Measurements from ENCODE around the gene KAT2A.

Gene KAT2A

DNA sequence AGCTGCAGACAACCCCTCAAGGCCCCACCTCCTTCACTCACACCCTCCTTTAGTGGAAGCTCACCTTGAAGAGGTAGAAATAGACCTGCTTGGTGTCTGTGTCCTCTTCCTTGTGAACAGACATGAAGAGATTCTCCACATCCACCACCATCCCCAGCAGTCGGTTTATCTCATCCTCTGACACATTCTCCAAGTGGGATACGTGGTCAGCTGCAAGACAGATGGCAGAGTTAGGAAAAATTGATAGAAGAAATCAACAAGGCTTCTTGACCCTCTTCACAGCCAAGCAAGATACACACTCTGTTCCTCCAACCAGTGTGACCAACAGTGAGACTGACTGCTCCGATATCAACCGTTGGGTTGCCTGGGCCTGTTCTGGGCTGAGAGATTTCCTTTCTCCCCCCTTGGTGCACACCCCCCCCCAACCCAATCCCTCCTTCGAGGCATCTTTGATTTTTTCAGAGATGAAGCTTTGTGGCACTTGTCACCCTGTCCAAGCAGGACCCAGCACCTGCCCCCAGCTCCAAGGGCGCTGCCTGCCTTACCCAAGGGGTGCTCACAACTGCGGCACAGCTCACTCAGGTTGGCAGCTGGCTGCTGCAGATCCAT is 902 bp downstream of the KAT2A start (continued):
- no peak for TF ChIP-seq TSHZ2 (CRISPR knock-in tag; IDR thresholded peaks at IDR 0.05)
- no peak for TF ChIP-seq PATZ1 (CRISPR knock-in tag; IDR thresholded peaks at IDR 0.05; ENCODE audit: borderline replicate concordance)
- no peak for TF ChIP-seq ARNTL (CRISPR knock-in tag; IDR thresholded peaks at IDR 0.05; ENCODE audit: borderline replicate concordance, low read depth)

GRCh38 chr17:42119301-42119700 is 1.9 kb downstream of the KAT2A start:
- ATAC-seq: no peak
- TF ChIP-seq ZFP3 (CRISPR knock-in tag; IDR thresholded peaks at IDR 0.05) (no peak), ISL1 (CRISPR knock-in tag; IDR thresholded peaks at IDR 0.05) (no peak), CSRNP3 (CRISPR knock-in tag; IDR thresholded peaks at IDR 0.05) (no peak), PATZ1 (CRISPR knock-in tag; IDR thresholded peaks at IDR 0.05; ENCODE audit: borderline replicate concordance) (no peak), ZFP30 (CRISPR knock-in tag; IDR thresholded peaks at IDR 0.05) (no peak), BACH2 (CRISPR knock-in tag; IDR thresholded peaks at IDR 0.05; ENCODE audit: borderline replicate concordance) (no peak), POU6F1 (CRISPR knock-in tag; IDR thresholded peaks at IDR 0.05; ENCODE audit: borderline replicate concordance, low read depth) (no peak), PPARA (CRISPR knock-in tag; IDR thresholded peaks at IDR 0.05; ENCODE audit: borderline replicate concordance) (no peak), ZNF565 (CRISPR knock-in tag; conservative IDR thresholded peaks at IDR 0.05; ENCODE audit: low read depth) (no peak)

DNA sequence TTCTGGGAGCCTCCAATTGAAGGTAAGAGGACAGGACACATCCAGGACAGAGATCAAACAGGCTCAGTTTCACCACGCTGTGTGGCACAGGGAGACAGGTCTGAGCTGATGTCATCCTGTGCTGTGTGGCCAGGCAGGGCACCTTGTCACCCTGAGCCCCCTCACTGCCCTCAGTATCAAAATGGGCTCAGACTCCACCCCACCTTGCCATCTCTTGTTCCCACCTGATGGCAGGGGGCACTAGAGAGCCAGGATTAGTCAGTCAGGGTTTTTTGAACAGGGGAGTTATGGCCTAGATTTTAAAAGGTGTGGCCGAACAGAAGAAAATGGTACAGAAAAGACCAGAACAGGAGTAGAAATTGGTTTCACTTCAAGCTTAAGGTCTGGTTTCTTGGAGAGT is 2.6 kb downstream of the KAT2A start:
- no peak for ATAC-seq
- TF ChIP-seq ARNTL (CRISPR knock-in tag; IDR thresholded peaks at IDR 0.05; ENCODE audit: borderline replicate concordance, low read depth) (no peak), BACH2 (CRISPR knock-in tag; IDR thresholded peaks at IDR 0.05; ENCODE audit: borderline replicate concordance) (no peak), CREB5 (CRISPR knock-in tag; IDR thresholded peaks at IDR 0.05; ENCODE audit: low read depth) (no peak), OSR1 (CRISPR knock-in tag; IDR thresholded peaks at IDR 0.05) (no peak), CSRNP3 (CRISPR knock-in tag; IDR thresholded peaks at IDR 0.05) (no peak), RARB (CRISPR knock-in tag; IDR thresholded peaks at IDR 0.05) (no peak), PATZ1 (CRISPR knock-in tag; IDR thresholded peaks at IDR 0.05; ENCODE audit: borderline replicate concordance) (no peak), PPARA (CRISPR knock-in tag; IDR thresholded peaks at IDR 0.05; ENCODE audit: borderline replicate concordance) (no peak), ZFP30 (CRISPR knock-in tag; IDR thresholded peaks at IDR 0.05) (no peak), CSDC2 (CRISPR knock-in tag; IDR thresholded peaks at IDR 0.05) (no peak), ZC3H10 (CRISPR knock-in tag; IDR thresholded peaks at IDR 0.05) (no peak), POU6F1 (CRISPR knock-in tag; IDR thresholded peaks at IDR 0.05; ENCODE audit: borderline replicate concordance, low read depth) (no peak)
